Right forelimb (tissue), 1 donor: ENCODE measurements around the gene SLX9.
A peak's percentile ranks its signal among the peaks of the same experiment; 100 is the strongest.
"Not testable (repeated sequence)": the region's sequence is repeated elsewhere in the genome, so short reads cannot be mapped to it uniquely, and the experiment has no call there.

Experiments
- DNase-seq: peaks from one replicate; pipeline ENCODE4 v3.0.0-alpha.2; 2018

SLX9 gene

GRCh38 chr21:45020629-45021427 lies 81.0 kb downstream of the SLX9 start:
- DNase-seq = peak; percentile 42

- DNase-seq = no peak
Measured at GRCh38 chr21:45021428-45022347, 81.9 kb downstream of the SLX9 start.

GRCh38 chr21:45022348-45022675 lies 82.5 kb downstream of the SLX9 start:
- no peak for DNase-seq

GRCh38 chr21:45022736-45023135 lies 82.9 kb downstream of the SLX9 start:
- no peak for DNase-seq

- DNase-seq = not testable (repeated sequence)
Measured at GRCh38 chr21:45024516-45024915, 84.7 kb downstream of the SLX9 start.

- no peak for DNase-seq
Measured at GRCh38 chr21:45026066-45026745, 86.4 kb downstream of the SLX9 start.
